ENCODE results near the gene PCARE.
"Not testable (repeated sequence)": the region's sequence is repeated elsewhere in the genome, so short reads cannot be mapped to it uniquely, and the experiment has no call there.

DNA sequence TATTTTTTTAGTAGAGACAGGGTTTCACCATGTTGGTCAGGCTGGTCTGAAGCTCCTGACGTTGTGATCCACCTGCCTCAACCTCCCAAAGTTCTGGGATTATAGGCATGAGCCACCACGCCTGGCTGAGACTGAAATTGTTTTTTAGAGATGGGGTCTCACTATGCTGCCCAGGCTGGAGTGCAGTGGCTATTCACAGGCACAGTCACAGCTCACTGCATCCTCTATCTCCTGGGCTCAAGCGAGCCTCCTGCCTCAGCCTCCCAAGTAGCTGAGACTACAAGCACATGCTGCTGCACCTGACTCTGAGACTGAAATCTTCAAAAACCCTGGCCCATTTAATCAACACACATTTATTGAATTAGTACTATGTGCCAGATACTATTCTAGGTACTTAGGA is 33.2 kb upstream of the PCARE start:
- TF ChIP-seq, protein P1, sequence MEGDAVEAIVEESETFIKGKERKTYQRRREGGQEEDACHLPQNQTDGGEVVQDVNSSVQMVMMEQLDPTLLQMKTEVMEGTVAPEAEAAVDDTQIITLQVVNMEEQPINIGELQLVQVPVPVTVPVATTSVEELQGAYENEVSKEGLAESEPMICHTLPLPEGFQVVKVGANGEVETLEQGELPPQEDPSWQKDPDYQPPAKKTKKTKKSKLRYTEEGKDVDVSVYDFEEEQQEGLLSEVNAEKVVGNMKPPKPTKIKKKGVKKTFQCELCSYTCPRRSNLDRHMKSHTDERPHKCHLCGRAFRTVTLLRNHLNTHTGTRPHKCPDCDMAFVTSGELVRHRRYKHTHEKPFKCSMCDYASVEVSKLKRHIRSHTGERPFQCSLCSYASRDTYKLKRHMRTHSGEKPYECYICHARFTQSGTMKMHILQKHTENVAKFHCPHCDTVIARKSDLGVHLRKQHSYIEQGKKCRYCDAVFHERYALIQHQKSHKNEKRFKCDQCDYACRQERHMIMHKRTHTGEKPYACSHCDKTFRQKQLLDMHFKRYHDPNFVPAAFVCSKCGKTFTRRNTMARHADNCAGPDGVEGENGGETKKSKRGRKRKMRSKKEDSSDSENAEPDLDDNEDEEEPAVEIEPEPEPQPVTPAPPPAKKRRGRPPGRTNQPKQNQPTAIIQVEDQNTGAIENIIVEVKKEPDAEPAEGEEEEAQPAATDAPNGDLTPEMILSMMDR (IDR thresholded peaks at IDR 0.05) = not testable (repeated sequence)
- TF ChIP-seq POLR2A (IDR thresholded peaks at IDR 0.05) = not testable (repeated sequence)
